GM03348 (cell line): ENCODE data around the gene CLVS2.

Experiments
- DNase-seq: peaks from one replicate; pipeline ENCODE4 v3.0.0; 2012; ENCODE audit warnings: low spot score

Gene CLVS2

GRCh38 chr6:122995921-122996793 is at the start of gene CLVS2:
CLVS2 (plus strand) TSS chr6:122996235; CDS start chr6:122997778, 1,543 bp downstream.
- peak; percentile 29 for DNase-seq

GRCh38 chr6:122947355-122947754 is 48.7 kb upstream of the CLVS2 start:
- DNase-seq: no peak

- DNase-seq: no peak
Observed at GRCh38 chr6:122953766-122954165, 42.3 kb upstream of the CLVS2 start.

GRCh38 chr6:122956376-122956775 is 39.7 kb upstream of the CLVS2 start:
- DNase-seq: no peak

GRCh38 chr6:122962000-122962624 is 33.9 kb upstream of the CLVS2 start:
- no peak for DNase-seq

GRCh38 chr6:122969999-122970533 is 26.0 kb upstream of the CLVS2 start:
- no peak for DNase-seq

GRCh38 chr6:122977180-122977579 is 18.9 kb upstream of the CLVS2 start:
- no peak for DNase-seq

GRCh38 chr6:122984393-122984792 is 11.6 kb upstream of the CLVS2 start:
- no peak for DNase-seq

- no peak for DNase-seq
Observed at GRCh38 chr6:122994256-122994655, 1.8 kb upstream of the CLVS2 start.

- no peak for DNase-seq
Observed at GRCh38 chr6:122996794-122997505, 915 bp downstream of the CLVS2 start.

- no peak for DNase-seq
Observed at GRCh38 chr6:122997541-122998150, 1.6 kb downstream of the CLVS2 start.

GRCh38 chr6:122998403-122998975 is 2.5 kb downstream of the CLVS2 start:
- no peak for DNase-seq

- DNase-seq: no peak
Observed at GRCh38 chr6:123000244-123000770, 4.3 kb downstream of the CLVS2 start.

GRCh38 chr6:123001540-123001939 is 5.5 kb downstream of the CLVS2 start:
- no peak for DNase-seq

GRCh38 chr6:123007885-123008284 is 11.8 kb downstream of the CLVS2 start:
- DNase-seq: no peak

- no peak for DNase-seq
Observed at GRCh38 chr6:123009059-123009458, 13.0 kb downstream of the CLVS2 start.

GRCh38 chr6:123014835-123015234 is 18.8 kb downstream of the CLVS2 start:
- DNase-seq: no peak

GRCh38 chr6:123016431-123017103 is 20.5 kb downstream of the CLVS2 start:
- no peak for DNase-seq

- DNase-seq: no peak
Observed at GRCh38 chr6:123017104-123017682, 21.2 kb downstream of the CLVS2 start.

GRCh38 chr6:123022975-123023374 is 26.9 kb downstream of the CLVS2 start:
- no peak for DNase-seq

GRCh38 chr6:123024976-123025375 is 28.9 kb downstream of the CLVS2 start:
- DNase-seq: no peak
